CD1c-positive myeloid dendritic cell (primary cell): Measurements from ENCODE around the gene EXOC2.
"Not testable (repeated sequence)": the region's sequence is repeated elsewhere in the genome, so short reads cannot be mapped to it uniquely, and the experiment has no call there.

ENCODE experiments used
- DNase-seq: peaks from one replicate; pipeline ENCODE4 v3.0.0-alpha.2; 2016; ENCODE audit errors: extremely low spot score

The EXOC2 gene

DNA sequence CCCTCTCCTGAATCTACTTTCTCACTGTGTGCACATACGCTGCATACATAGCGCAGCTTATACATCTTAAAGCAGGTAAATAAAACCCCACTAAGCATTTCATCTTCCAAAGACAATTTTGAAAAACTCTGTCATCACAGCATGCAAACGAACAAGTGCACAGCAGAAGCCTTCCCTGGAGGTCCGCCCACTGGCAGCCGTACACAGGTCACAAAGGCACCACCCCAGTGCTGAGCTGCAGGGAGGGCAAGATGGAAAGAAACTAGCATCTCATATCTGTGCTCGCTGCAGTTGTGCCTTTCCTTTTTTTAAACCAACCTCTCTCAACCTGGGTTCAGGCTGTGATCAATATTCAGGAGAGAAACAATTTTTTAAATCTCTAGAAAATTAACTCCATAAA lies 109.3 kb downstream of the EXOC2 start:
- DNase-seq: no peak

- DNase-seq: no peak
Observed at GRCh38 chr6:583116-583515, 109.8 kb downstream of the EXOC2 start.

GRCh38 chr6:582370-582769 lies 110.6 kb downstream of the EXOC2 start:
- no peak for DNase-seq

GRCh38 chr6:579339-579738 lies 113.6 kb downstream of the EXOC2 start:
- no peak for DNase-seq

GRCh38 chr6:572596-573265 lies 120.2 kb downstream of the EXOC2 start:
- no peak for DNase-seq

GRCh38 chr6:571892-572291 lies 121.0 kb downstream of the EXOC2 start:
- no peak for DNase-seq

GRCh38 chr6:570825-571224 lies 122.1 kb downstream of the EXOC2 start:
- DNase-seq: no peak

DNA sequence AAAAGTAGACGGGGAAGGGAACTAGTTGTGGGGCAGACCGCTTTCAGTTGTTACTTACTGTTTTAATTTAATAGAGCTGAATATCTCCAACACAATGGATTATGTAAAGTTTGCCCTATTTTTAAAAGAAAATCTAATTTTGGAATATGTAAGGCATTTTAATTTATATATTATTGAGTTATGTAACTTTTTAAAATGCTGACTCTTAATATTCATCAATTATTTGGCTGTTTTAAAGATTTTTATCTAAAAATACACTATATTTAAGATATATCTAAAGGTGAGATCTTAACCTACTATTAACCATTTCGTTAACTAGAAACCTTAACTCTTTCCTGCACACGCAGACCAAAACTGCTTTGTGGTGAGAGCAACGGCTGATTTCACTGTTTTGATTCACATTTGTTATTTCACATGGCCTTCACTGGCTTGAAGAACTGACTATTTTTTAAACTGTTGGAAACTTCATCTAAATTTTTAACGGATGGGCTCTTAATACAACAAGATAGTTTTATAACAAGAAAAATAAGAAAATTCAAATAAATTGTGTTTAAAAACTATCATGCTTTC lies 123.9 kb downstream of the EXOC2 start:
- no peak for DNase-seq

- DNase-seq: no peak
Observed at GRCh38 chr6:568085-568484, 124.9 kb downstream of the EXOC2 start.

DNA sequence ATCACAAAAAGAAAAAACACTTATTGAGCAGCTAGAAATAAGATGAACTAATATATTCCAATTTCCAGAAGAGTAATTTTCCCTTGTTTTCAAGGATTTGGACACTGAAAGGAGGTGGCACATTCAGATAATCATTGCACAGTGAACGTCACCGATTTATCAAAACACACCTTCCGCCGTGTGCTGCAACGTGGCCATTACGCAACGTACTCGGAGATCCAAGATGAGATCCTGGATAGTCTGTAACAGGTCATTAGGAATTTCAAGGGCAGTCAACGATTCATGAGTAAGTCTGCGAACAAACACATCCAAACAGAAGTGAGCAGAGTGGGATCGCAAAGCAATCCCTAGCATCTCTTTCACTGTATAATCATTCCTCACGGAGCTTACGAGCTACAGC lies 129.1 kb downstream of the EXOC2 start:
- no peak for DNase-seq

DNA sequence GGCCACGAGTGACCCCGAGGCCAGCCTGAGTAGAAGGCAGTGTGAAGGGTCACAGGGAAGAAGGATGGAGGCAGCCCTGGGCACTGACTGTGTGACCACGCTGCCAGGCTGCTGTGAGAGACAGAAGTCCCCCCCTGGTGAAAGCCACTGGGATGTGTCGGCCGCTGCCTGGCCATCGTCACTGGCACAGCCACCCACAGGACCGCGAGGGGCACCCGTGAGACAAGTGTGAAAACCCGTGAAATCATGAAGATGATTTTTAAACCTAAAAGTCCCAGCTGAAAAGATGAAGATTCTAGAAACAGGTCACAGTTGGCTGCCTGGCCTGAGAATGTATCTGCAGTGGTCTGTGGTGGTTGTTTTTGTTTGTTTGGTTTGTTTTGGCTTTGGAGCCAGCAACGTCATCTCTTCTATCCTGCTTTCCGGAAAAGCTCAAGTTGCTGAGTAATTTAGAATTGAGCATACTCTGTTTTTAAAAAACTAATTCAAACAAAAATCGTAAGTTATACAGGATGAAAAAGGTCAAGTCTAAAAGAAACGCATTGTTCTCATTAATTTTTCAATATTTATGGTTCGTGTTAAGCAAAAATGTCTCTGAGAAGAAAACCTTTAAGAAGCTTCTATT lies 130.8 kb downstream of the EXOC2 start:
- no peak for DNase-seq

GRCh38 chr6:561335-561734 lies 131.6 kb downstream of the EXOC2 start:
- DNase-seq: not testable (repeated sequence)

- no peak for DNase-seq
Observed at GRCh38 chr6:558959-559358, 134.0 kb downstream of the EXOC2 start.

DNA sequence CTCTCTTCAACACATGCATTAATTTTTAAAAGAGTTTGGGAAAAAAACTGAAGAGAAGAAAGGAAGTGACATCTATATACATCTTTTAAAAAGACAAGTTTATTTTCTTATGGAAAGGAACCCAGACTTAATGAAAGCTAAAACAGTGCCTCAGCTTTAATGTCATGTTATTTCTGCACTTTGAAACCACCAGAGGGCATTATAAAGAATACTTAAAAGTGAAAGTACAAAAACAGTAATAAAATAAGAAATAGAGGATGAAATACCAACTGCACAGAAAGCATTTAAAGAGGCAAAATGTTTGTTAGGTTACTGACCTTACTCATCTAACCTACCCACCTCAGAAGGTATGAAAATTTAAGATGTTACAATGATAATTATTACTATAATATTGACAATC lies 134.8 kb downstream of the EXOC2 start:
- no peak for DNase-seq

DNA sequence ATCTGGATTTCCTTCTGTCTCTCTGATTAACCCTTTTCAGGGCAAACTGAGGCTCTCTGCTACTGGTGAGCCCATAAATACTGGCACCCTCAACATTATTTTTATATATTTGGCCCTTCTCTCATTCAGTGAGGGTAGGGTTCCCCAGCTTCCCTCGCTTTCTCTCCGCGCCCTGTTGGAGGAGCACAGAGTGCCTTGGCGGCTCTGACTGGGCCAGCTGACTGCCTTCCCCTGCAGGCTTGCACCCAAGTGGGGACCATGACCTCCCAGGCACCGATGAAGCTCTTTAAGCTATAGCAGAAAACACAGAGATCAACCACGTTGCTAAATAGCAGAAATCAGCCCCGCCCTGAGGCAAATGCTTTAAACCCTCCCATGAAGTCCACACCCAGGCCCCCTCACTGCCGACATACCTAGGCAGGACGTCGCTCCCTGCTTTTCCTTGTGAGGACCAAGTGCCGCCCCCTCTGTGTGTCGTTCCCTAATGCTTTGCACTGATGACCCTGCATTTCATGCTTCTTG lies 141.0 kb downstream of the EXOC2 start:
- no peak for DNase-seq

DNA sequence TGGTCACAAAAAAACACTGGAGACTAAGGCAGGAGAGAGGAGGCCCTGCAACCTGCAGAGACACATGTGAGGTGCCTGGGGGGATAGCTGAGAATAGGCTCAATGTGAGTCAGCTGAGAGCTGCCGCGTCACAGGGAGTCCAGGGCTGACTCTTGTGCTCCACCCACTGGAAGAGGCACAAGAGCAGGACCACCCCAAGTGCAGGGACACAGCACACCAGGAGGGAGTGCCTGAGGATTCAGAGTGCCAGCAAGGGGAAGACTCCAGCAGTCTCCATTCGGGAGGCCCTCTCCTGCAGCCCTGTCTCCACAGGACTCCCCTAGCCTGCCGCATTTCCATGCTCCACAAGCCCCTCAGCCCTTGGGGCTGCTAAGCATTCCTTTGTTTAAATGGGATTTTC lies 141.5 kb downstream of the EXOC2 start:
- no peak for DNase-seq

DNA sequence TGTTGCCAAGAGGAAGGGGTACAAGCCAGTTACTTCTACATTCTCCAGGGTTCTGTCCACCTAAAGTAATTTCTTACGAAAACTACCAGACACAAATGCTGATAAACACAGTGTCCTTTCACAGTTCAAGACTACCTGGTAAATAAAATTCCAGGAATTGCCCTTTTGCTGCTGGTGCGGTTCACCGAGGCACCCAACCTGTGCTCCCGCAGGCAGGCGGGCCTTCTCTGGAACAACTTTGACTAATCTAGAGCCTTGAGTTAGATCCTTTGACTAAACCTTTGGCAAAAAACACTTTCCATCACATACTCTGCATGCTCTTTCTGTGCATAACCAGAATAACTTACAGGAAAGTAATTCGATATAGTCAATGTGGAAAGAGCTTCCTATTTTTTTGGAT lies 143.0 kb downstream of the EXOC2 start:
- no peak for DNase-seq

- no peak for DNase-seq
Observed at GRCh38 chr6:548517-548916, 144.4 kb downstream of the EXOC2 start.

GRCh38 chr6:548091-548490 lies 144.8 kb downstream of the EXOC2 start:
- no peak for DNase-seq

DNA sequence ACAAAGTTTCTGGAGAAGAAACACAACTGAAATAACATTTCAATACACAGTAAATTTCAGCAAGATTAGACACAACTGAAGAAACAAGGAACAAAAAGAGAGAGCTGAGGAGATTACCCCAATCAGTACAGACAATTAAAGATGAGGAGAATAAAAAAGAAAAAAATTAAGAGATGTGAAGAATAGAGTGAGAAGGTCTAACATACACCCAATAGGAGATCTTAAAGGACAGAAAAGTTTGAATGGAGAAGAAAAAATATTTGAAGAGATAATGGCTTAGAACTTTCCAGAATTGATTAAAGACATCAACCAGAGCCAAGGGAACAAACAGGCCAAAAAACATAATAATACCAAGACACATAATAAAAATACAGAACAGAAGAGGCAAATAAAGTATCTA lies 152.4 kb downstream of the EXOC2 start:
- no peak for DNase-seq

DNA sequence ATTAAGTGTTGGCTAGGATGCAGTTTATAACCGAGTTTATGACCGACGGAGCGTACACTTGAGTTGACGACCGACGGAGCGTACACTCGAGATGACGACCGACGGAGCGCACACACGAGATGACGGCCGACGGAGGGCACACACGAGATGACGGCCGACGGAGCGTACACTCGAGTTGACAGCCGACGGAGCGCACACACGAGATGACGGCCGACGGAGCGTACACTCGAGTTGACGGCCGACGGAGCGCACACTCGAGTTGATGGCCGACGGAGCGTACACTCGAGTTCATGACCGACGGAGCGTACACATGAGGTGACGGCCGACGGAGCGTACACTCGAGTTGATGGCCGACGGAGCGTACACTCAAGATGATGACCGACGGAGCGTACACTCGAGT lies 155.8 kb downstream of the EXOC2 start:
- DNase-seq: no peak

DNA sequence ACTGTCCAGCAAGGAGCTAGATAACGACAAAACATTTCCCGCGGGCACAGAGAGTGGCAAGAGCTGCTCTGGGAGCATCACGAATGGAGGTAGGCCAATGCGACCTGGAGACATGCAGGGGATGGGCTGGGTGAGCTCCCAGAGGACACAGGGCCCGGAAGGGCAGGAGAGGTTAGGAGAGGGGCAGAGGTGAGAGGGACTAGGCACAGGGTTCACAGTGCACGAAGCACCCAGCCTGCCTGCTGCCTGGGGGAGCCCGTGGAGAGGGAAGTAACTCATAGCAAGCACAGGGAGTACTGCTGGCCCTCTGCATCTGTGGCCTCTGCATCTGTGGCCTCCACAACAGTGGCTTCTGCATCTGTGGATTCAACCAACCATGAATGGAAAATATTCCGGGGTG lies 162.5 kb downstream of the EXOC2 start:
- DNase-seq: no peak

DNA sequence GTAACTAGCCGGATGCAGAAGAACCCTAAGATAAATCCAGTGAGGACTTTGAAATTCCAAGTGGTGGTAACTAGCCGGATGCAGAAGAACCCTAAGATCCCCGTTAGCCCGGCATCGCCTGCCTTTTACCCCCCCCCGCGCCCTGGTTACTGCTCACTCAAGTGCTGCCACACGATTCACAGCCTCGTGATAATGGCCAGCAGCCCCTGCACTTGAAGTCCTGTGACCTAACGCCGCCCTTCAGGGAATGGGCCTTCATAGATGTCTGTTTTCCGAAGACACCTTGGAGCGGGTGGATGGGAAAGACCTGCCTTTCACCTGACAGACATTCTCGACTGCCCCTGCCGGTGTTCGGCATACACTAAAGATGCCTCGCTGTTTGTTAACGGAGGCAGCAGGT lies 163.9 kb downstream of the EXOC2 start:
- DNase-seq: no peak
